Left ventricle myocardium inferior (tissue), 1 donor: ENCODE measurements around the gene TFB1M. TPM values are rescaled to one million over a fixed set of nuclear protein-coding genes. Genes with fewer than 3 reads are reported as not detected.

Experiments
- DNase-seq: peaks from one replicate; pipeline ENCODE4 v3.0.0-alpha.2; 2020
- H3K27ac ChIP-seq: fragments of 200-600 bp; replicated peaks from 2 replicates; pipeline ENCODE4 v1.8.0; 2021
- H3K27me3 ChIP-seq: fragments of 200-600 bp; 2 replicates; pipeline ENCODE4 v1.8.0; 2021; ENCODE audit warnings: low read depth
- H3K36me3 ChIP-seq: fragments of 200-600 bp; 2 replicates; pipeline ENCODE4 v1.8.0; 2021
- H3K4me1 ChIP-seq: fragments of 200-600 bp; 2 replicates; pipeline ENCODE4 v1.8.0; 2021
- H3K4me3 ChIP-seq: fragments of 200-600 bp; 2 replicates; pipeline ENCODE4 v1.8.0; 2021; ENCODE audit warnings: mild to moderate bottlenecking, moderate library complexity
- H3K9me3 ChIP-seq: fragments of 200-600 bp; replicated peaks from 2 replicates; pipeline ENCODE4 v1.8.0; 2021
- CTCF ChIP-seq: fragments of 200-600 bp; IDR thresholded peaks from 2 replicates; pipeline ENCODE4 v1.8.0; 2021; ENCODE audit warnings: antibody characterized with exemption, mild to moderate bottlenecking, borderline replicate concordance
- intact Hi-C: fragments of 100-400 bp; cut with micrococcal nuclease; formaldehyde crosslinking; loops from one replicate; pipeline ENCODE4 v1.11.0; 2022
- total RNA-seq: library from RNA; stranded (reverse); fragmentation: NEBNext Ultra II Directional; extraction: Animal tissue kit (Norgen Biotek cat#: 25700); gene quantifications from one replicate; pipeline ENCODE4 v1.2.1, GENCODE V29; 2021
- donor health status: DM: no; HTN: yes; CAD: no; lungs with severe emphysema.

Gene TFB1M
- total RNA-seq, 1 donor from 2014 or later = 18.8 TPM

- Histone ChIP-seq H3K4me3 (no peak overlapping the region), H3K36me3 (peaks cover 52% of the 10 kb centered on the region)
Observed at GRCh38 chr6:155291291-155291690, 23.0 kb downstream of the TFB1M start.

GRCh38 chr6:155290491-155290890, 23.8 kb downstream of the TFB1M start:
- Histone ChIP-seq H3K9me3 (no peaks in the 10 kb centered on the region), H3K27ac (no peak overlapping the region), H3K4me1 (peaks cover 27% of the 10 kb centered on the region), H3K27me3 (no peaks in the 10 kb centered on the region), H3K4me3 (no peak overlapping the region), H3K36me3 (peaks cover 44% of the 10 kb centered on the region)
- DNase-seq = no peak
- intact Hi-C loops = no loop called here
- no peak for TF ChIP-seq CTCF

More at GRCh38 chr6:155291291-155291690, 23.0 kb downstream of the TFB1M start:
- Histone ChIP-seq H3K9me3 (no peaks in the 10 kb centered on the region), H3K27me3 (no peaks in the 10 kb centered on the region), H3K27ac (no peak overlapping the region), H3K4me1 (peaks cover 27% of the 10 kb centered on the region)
- no peak for TF ChIP-seq CTCF
- no peak for DNase-seq
- intact Hi-C loops = no loop called here

- peaks cover 48% of the 10 kb centered on the region for H3K36me3 ChIP-seq
- no peak for TF ChIP-seq CTCF
- H3K27me3 ChIP-seq = no peaks in the 10 kb centered on the region
- intact Hi-C loops = no loop called here
- peaks cover 23% of the 10 kb centered on the region for H3K4me1 ChIP-seq
- H3K9me3 ChIP-seq = no peaks in the 10 kb centered on the region
- no peak overlapping the region for H3K4me3 ChIP-seq
- no peak for DNase-seq
- H3K27ac ChIP-seq = peak overlapping the region; percentile 63
Observed at GRCh38 chr6:155287762-155288161, 26.5 kb downstream of the TFB1M start.

- Histone ChIP-seq H3K4me3 (no peak overlapping the region), H3K27ac (no peak overlapping the region), H3K4me1 (peaks cover 28% of the 10 kb centered on the region), H3K9me3 (no peaks in the 10 kb centered on the region), H3K36me3 (peaks cover 35% of the 10 kb centered on the region), H3K27me3 (no peaks in the 10 kb centered on the region)
- intact Hi-C loops = no loop called here
- TF ChIP-seq CTCF = no peak
- DNase-seq = no peak
Observed at GRCh38 chr6:155284775-155285174, 29.5 kb downstream of the TFB1M start.

- H3K27me3 ChIP-seq = no peaks in the 10 kb centered on the region
- H3K4me3 ChIP-seq = no peak overlapping the region
- peak overlapping the region; percentile 80 for H3K27ac ChIP-seq
- no peaks in the 10 kb centered on the region for H3K9me3 ChIP-seq
- TF ChIP-seq CTCF = no peak
- intact Hi-C loops = no loop called here
- peaks cover 64% of the 10 kb centered on the region for H3K4me1 ChIP-seq
- DNase-seq = no peak
- H3K36me3 ChIP-seq = peaks cover 16% of the 10 kb centered on the region
Observed at GRCh38 chr6:155278319-155279049, 35.8 kb downstream of the TFB1M start.
